GM21367 (cell line): ENCODE measurements around the gene DOCK6.

ENCODE experiments used
- ATAC-seq: cut with Tn5 transposase; IDR thresholded peaks from one replicate; pipeline ENCODE4 v1.9.1; 2021; ENCODE audit not compliant: unreplicated experiment

The DOCK6 gene

DNA sequence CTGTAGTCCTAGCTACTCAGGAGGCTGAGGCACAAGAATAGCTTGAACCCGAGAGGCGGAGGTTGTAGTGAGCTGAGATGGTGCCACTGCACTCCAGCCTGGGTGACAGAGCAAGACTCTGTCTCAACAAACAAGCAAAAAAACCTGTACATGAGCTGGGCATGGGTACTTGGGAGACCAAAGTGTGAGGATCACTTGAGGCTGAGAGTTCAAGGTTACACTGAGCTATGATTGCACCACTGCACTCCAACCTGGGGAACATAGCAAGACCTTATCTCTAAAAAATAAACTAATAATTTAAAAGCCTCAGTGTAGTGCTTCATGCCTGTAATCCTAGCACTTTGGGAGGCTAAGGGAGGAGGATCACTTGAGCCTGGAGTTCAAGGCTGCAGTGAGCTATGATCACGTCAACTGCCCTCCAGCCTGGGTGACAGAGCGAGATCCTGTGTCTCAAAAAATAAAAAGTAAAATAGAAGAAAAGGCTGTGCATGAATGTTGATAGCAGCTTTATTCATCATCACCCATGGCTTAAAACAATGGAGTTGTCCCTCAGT is 12.3 kb upstream of the DOCK6 start:
- ATAC-seq, result no peak

DNA sequence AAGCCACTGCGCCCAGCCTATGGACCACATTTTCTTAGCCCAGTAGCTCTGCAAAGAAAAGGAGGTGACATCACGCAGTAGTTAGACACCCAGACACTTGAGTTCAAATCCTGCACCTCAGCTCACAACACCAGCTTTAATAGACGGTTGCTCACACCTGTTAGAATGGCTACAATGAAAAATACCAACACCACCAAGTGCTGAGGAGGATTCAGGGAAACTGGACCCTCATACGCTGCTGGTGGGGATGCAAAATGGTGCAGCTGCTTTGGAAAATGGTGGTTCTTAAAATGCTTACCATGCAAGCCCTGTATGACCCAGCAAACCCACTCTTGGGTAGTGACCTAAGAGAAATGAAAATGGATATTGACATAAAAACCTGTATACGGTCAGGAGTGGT is 11.7 kb upstream of the DOCK6 start:
- no peak for ATAC-seq

DNA sequence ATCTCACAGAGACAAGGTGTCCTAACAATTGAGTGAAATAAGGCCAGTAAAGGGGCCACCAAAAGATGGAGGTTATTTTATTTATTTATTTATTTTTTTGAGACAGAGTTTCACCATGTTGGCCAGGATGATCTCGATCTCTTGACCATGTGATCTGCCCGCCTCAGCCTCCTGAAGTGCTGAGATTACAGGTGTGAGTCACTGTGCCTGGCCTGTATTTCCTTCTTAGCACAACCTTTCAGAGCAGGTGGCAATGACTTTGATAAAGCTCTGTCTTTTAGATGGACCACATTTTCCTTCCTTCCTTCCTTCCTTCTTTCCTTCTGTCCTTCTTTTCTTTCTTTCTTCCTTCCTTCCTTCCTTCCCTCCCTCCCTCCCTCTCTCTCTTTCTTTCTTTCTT is 11.0 kb upstream of the DOCK6 start:
- ATAC-seq, result no peak

DNA sequence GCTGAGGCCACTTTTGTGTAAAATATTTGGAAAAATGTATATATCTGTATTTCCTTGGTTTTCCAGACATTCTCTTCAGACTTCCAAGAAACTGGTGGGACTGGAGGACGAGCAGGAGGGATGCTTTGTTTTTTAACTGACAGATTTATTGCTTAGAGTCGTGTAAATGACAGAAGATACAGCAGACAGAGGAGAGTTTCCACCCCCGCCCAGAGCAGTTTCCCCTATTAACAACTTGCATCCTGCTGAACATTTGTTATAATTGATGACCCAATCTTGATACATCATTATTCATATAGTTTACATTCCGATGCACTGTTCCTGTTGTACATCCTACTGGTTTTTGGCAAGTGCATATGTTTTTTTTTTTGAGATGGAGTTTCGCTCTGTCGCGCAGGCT is 7.1 kb upstream of the DOCK6 start:
- ATAC-seq, result no peak

DNA sequence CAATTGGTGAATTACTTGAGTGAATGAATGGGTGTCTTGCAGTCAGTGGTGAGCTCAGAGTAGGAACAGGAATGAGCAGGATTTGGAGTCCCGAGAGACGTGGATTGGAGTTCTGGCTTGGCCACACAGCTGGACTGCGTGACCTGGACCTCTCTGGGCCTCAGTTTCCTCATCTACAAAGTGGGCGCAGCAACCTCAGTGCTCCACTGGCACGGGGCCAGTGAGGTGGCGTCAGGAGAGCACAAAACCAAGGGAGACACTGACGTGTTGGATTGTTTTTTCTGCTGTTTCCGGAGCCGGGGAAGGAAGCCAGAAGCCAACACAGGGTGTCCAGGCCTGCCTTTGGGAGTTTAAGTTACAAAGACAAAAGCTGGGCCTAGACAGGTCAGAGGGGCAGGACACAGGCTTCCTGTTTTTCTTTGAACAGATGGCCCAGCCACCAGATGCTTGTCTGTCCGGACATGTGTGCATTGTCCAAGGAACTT is 6.5 kb upstream of the DOCK6 start:
- no peak for ATAC-seq

DNA sequence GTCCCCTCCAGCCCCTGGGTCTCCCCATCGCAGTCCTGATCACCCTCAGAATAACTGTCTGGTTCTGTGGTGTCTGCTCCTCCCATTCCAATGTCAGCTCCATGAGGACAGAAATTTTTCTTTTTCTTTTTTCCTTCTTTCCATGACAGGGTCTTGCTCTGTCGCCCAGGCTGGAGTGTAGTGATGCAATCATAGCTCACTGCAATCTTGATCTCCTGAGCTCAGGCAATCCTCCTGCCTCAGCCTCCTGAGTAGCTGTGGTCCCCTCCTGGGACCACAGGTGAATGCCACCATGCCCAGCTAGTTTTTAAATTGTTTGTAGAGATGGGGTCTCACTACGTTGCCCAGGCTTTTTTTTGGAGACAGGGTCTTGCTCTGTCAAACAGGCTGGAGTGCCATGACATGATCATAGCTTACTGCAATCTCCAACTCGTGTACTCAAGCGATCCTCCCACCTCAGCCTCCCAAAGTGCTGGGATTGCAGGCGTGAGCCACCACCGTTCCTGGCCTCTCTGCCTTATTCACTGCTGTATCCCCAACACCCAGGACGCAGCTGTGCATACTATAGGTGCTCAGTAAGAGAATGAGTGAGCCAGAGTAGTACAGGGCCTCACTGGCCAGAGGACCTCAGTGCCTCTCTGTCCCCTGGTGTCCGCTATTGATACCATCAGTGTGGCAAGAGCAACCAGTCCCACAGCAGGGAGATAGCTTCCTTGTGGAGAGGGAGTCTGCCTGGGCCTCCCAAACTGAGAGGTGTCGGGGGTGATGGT is 5.2 kb upstream of the DOCK6 start:
- ATAC-seq, result no peak

DNA sequence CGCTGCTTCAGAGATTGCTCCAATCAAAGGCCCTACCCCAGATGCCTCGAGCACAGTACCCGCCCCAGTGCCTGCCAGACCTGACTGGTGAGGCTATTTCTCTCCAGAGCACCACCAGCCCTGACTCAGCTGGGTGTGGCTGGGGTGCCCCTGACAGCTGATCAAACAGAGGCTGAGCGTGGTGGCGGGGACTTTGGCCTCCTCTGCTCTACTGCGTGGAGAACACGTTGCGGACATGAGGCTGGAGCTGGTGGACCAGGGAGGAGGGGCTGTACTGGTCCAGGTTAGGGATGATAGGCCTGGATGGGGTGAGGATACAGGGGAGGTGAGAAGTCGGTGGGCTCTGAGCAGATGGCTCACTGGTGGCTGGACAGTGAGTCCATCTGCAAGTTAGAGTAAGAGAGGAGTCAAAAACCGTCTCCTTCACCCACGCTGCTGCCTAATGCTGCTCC is 3.5 kb upstream of the DOCK6 start:
- no peak for ATAC-seq

DNA sequence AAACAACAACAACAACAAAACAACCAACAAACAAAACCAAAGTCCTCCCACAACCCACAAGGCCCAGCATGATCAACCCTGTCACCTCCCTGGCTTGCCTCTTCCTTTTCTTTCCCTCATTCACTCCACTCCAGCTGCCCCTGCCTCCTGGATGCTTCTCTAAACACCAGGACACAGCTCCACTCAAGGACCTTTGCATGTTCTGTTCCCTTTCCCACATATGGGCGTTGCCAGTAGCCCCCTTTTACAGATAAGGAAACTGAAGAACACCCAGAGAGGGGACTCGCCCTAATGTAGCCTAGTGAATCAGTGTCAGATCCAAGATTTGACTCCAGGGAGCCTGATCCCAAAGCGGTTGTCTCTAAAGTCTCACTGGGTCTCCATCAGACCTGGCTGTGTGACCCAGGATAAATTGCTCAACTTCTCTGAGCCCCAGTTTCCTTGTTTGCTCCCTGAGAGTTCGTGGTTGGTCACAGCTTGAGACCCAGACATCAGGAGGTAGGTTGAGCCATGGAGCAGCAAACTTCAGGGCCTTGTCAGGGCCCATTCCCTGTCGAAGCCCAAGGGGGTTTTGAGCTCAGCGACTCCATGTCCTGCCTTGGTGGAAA is 3.0 kb upstream of the DOCK6 start:
- no peak for ATAC-seq

DNA sequence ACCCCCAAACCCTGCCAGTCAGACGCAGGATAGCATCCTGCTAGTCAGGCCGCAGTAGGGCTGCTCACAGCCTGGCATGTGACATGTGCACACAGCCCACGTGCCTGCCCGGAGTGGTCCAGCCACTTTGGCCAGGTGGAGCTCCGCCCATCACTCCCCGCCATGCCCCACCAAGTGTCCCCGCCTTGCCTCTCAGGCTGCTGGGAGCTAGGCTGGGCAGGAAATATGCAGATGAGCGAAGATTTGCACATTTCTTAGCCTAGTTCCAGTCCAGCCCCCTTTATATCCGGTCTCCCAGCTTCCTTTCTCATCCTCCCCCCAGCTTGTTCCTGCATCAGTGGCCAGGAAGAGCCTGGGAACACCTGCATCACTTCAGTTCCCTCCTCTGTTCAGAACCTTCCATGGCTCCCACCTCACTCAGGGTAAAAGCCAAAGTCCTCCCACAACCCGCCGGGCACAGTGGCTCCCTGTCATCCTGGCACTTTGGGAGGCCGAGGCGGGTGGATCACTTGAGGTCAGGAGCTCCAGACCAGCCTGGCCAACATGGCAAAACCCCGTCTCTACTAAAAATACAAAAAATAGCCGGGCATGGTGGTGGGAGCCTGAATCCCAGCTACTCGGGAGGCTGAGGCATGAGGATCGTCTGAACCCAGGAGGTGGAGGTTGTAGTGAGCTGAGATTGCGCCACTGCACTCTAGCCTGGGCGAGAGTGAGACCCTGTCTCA is 2.3 kb upstream of the DOCK6 start:
- ATAC-seq, result no peak

DNA sequence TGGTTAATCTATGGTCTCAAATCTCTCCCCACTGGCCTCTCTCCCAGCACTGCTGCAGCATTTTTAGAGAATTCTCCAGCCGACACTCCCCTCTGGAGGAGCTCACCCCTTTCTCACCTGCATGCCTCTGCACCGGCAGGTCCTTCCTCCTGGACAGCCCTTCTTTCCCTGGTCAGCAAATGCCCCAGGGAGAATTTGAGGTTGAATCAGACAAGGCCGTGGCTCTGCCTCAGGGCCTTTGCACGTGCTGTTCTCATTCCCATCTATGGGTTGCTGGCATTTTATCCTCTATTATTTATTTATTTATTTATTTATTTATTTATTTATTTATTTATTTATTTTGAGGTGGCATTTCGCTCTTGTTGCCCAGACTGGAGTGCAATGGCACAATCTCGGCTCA is 1.4 kb upstream of the DOCK6 start:
- ATAC-seq, result no peak

DNA sequence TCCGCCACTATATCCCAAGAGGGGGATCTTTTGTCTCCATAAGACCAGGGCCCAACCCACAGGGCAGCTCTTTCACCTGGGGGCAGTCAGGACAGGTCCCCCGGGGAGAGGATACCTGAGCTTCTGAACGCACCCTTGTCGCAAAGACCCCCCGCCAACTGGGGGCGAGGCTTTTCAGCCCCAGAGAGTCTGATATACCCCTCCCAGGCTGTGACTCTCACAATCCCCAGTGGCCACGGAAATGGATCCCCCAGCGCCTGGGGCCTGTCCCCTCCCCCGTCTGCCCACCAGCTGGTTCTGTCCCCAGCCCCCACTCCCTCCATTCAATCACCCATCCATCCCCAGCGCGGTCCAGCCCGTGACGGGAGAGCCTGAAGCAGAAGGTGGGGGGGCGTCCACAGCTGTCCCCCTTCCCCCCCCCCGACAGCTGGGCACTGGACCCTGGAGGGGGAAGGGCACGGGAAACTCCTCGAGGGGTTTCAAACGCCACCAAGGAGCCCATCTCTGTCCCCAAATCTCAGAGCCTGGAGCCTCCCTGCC is 823 bp downstream of the DOCK6 start:
- no peak for ATAC-seq

DNA sequence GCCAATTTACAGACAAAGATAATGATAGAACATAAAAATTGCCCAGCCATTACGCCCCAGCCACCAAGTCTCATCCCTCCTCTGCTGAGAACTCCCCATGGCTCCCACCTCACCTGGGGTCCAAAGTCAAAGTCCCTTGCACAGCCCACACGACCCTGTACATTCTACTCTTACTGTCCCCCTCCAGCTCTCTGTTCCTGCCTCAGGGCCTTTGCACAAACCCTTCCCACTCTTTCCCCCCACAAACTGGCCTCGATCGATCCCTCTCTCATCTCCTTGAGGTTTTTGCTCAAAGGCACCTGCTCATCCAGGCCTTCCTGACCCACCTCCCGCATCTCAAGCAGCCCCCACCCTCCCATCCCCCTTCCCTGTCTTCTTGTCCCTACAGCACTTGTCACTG is 1.3 kb downstream of the DOCK6 start:
- no peak for ATAC-seq

DNA sequence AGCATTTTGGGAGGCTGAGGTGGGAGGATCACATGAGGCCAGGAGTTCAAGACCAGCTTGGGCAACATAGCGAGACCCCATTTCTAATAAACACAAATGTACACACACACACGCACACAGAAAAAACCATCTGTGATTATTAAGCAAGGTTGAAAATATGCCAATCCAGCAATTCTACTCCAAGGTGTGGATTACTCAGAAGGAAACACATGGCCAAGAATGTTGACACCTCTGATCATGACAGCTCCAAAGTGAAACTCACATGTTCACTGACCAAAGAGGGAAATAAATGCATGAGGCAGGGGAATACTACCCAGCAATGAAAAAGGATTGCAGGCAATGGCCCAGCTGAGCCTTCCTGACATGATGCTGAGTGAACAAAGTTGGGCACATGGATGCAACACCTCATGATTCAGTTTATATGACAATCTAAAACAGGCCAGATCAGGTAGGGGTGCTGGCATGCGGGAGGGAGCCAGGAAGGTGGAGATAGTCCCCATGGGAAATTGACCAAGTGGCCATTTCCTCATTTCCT is 4.4 kb downstream of the DOCK6 start:
- ATAC-seq, result no peak

DNA sequence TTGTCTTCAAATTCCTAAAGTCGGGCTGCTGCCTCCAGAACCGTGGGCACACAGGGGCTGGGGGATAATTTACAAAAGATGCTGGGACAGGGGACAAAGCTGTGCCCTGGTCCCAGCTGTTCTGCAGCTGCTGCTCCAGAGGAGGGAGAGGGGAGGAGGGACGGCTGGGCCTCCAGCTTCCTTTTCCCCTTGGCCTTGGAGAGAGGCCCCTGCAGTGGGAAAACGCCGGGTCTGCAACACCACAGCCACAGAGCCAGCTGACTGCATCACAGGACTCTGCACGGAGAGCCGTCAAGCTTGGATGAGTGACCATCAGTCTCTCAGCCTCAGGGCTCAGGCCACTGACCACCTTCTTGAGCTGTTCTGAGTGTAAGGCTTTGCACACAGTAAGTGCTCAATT is 6.1 kb downstream of the DOCK6 start:
- ATAC-seq, result no peak

DNA sequence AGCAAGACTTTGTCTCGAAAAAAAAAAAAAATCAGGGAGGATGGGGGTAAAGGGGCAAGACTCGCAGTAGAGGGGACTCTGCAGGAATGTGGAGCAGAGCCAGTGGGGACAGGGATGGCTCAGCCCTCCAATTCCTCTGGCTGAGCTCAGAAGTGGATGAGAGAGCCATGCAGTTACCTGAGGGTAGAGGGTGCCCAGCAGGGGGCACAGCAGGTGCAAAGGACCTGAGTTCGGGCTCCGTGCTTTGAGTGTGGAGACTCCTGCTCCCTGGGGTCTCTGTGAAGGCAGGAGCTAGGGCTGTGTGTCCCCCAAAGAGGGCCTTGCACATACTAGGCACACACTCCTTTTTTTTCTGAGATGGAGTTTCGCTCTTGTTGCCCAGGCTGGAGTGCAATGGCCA is 7.7 kb downstream of the DOCK6 start:
- no peak for ATAC-seq

DNA sequence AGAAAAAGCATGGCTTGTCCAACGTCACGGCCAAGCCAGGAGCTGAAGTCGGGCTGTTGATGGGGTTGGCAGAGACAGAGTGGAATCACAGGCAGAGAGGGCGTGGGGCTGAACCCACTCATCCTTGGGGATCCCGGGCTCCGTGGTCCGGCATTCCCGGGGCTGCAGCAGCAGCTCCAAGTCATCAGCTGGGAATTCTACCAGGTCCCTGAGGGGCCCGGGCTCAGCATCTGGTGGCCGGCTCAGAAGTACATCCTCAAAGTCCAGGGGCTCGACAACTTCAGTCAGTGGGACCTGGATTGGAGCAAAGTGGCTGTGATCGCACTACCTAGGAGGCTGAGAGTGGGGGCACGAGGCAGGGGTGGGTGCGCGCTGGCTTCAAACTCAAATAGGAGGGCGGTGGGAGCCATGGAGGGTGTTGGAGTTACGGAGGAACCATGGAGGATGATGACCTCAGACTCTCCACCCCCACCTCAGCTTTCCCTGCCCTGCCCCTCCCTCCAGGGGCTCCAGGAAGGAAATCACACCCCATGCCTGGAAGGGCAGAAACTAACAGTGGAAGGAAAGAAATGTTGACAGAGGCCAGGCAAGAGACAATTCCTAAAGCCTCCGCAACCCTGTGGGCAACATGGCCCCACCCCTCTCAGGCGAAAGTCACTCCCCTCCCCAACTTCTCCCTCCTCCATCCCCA is 9.5 kb downstream of the DOCK6 start:
- no peak for ATAC-seq

DNA sequence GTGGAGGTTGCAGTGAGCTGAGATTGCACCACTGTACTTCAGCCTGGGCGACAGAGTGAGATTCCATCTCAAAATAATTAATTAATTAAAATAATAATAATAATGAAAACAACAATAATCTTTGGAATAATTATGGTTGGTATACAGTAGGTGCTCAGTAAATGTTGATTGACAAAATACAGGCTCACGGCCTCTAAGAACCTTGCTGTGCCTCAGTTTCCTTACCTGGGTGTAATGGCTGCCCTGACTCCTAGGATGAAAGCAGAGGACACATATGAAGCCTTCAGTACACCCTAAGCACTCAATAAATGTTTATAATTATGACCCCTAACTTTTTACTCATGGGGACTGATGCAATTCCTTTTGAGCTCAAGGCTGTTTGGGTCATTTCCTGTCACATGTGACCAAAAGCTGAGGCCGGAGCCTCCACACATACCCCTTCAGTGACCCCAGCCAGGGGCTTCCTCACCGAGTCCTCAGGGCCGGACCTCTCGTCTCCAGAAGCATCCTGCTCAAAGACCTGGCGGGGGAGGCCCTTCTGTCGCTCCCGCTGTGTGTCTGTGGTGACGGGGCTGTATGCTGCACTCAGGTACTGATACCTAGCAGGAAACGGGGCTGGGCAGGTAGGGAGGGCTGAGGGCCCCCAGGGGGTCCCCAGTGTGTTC is 10.5 kb downstream of the DOCK6 start:
- no peak for ATAC-seq

DNA sequence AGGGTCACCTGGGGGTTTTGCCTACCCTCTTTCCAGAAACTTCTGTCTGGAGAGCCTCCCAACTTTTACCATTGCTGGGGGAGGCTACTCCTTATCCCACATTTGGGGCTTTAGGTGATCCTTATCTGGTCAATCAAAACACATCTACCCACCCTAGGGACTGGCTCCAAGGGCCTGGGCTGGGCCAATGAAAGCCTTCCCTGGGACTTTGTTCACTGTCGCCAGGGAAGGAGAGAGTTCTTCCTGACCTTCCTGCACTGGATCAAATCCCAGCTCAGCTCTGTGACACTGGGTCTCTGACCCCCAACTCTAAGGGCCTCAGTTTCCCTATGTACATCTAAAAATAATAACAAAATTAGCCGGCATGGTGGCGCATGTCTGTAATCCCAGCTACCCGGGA is 11.1 kb downstream of the DOCK6 start:
- no peak for ATAC-seq

DNA sequence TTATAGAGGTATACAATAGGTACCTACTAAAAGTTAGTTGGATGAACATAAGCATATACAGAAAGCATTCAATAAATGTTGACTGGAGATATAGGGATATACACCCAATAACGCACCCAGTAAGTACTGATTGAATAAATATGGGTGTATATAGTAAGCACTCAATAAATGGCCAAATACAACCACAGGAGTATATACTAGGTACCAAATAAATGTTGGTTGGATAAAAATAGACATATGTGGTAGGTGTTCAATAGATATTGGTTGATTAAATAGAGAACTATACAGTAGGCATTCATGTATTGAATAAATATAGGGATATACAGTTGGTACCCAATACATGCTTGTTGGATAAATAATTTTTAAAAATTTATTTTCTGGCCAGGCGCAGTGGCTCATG is 13.5 kb downstream of the DOCK6 start:
- no peak for ATAC-seq

DNA sequence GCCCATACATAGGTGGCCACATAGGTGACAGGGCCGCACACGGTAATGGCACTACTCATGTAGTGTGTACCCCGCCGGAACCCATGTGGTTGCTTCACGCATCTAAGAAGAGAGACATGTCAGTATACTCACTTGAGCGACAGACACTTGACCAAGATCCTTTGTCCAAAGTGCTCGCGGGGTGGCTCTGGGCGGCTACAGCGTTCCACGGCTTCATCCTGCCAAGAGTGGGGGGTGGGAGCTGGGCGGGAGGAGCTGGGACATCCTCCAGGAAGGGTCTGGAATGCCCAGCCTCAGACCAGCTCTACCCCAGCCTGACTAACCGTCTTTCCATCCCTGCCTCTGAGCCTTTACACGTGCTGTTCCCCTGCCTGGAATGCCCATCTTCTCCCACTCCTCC is 14.4 kb downstream of the DOCK6 start:
- no peak for ATAC-seq
